Measurements from ENCODE around the gene PGBD4.
"Not testable (repeated sequence)": the region's sequence is repeated elsewhere in the genome, so short reads cannot be mapped to it uniquely, and the experiment has no call there.

The PGBD4 gene

GRCh38 chr15:34114739-34115138 is 12.9 kb downstream of the PGBD4 start:
- DNase-seq, result no peak

DNA sequence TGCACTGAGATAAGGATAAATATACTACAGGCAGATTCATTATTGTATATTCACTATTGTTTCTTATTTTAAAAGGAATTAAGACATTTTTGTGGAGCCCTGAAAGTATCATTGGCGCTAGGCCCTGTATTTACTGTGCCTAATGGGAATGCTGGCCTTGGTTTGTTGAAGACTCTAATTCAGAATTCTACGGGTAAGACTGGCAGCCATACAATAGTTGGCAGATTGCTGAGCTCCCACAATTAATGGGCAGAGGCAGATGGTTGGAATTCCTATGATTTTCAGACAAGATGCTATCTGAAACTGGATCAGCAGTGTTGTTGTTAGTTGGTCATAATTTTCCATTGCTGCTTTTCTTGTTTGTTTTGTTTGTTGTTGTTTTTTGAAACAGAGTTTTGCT is 14.7 kb downstream of the PGBD4 start:
- DNase-seq, result no peak

DNA sequence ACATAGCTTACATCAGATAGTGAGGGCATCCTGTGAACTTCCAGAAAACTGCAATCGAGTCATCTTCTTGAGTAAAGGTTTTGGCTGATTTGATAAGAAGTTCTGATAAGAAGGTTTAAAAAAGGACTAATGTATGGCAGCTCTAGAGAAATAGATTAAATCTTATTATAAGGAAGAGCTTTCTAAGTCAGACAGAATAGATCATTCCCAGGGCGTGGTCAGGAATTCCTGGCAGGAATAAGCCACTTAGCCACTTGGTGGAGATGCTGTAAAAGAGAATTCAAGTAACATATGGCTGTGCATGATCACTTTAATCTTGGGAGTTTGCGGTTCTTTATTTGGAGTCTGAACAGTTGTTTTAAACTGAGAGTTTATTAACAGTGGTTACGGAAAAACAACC is 17.4 kb downstream of the PGBD4 start:
- DNase-seq, result no peak

- not testable (repeated sequence) for DNase-seq
These were observed 18.5 kb downstream of the PGBD4 start for GRCh38 chr15:34120420-34120819.

- DNase-seq, result not testable (repeated sequence)
These were observed 19.9 kb downstream of the PGBD4 start for GRCh38 chr15:34121786-34122185.

DNA sequence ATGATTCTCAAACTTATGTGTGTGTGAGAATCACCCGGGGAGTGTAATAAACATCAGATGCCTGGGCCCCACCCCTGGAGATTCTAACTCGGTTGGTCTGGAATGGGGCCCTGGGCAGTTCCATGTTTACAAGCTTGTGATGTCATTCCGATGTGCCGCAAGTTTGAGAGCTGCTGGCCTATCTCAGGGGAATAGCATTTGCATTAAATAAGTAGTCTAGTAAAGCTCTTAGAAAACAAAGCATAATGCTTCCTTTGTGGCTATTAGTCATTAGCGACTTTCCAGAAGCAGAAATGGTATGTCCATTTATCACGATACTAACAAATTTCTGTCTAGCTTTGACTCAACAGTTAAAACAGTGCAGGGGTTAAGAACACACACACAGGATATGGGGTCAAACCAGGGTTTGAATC is 20.9 kb downstream of the PGBD4 start:
- DNase-seq, result no peak

DNA sequence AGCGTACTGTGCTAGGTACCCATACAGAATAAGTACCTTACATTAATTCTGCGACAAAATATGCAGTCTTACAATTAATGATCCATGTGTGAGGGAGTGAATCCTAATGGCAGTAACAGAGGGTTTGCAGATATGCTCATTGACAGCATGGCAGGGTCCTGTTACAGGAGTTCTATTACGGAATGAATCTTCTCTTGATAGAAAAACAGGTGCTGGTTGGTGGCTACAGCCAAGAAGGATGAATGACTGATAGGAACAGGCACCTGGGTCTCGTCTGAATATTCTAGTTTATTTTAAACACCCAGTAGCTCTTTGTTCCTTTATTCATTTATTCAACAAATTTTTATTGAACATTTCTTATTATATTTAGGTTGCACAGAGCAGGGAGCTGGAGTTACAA is 22.8 kb downstream of the PGBD4 start:
- no peak for DNase-seq

DNA sequence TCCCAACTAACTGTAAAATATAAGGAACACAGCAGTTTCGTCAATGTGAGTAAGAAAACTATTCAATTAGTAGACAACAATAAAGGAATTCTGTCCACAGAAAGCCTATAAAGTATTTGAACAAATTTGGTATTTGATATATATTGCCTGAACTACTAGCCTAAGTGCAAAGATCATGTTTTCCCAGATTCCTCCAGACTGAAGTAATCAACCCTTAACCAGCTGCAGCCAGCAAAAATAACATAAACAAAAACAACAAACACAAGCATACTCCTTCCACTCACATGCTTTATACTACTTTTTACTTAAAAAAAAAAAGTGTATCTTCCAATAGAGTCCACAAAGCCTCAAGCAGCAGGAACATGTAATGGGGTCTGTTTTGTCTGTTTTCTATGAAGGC is 24.1 kb downstream of the PGBD4 start:
- DNase-seq, result no peak

DNA sequence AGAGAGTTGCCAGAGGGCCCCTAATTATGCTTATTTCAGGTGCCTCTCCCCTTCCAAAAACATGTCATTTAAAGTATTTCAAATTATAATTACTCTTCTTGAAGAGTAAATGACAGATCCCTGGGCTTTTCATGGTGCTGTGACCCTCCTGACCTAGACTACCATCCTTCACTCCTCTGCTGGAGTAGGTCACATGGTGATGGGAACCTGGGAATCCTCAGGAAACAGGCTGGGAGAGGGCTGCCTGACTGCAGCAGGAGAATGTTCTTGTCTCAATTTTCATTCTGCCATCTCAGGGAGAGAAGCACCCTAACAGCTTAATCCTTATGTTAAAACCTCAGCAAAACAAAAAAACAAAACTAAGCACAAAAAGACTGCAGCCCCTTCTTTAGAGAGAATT is 24.6 kb downstream of the PGBD4 start:
- DNase-seq, result no peak

DNA sequence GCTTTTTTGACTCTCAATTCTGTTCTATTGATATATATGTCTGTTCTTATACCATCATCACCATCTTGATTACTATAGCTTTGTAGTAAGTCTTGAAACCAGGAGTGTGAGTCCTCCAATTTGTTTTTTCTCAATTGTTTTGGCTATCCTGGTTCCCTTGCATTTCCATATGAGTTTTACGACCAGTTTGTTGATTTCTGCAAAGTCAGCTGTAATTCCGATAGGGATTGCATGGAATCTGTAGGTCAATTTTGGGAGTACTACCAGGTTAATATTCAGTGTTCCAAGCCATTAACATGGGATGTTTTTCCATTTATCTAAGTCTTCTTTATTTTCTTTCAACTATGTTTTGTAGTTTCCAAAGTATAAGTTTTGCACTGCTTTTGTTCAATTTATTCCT is 27.0 kb downstream of the PGBD4 start:
- DNase-seq, result no peak

DNA sequence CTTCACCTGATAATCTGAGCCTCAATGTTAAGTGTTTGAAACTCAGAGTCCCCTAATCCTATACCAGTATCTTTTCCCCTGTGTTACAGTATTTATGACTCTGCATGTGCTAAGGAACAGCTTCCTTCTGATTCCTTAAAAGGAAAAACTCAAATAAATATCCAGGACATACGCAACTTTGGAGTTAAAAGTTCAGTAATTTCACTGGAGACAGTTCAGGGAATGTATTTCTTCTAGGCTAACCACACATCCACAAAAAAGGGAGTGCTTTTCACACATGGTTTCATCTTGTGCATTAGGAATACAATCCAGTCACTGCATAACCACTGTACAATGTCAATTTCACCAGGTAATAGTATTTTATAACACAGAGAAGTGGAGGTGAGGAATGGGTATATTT is 31.0 kb downstream of the PGBD4 start:
- no peak for DNase-seq

- no peak for DNase-seq
These were observed 31.6 kb downstream of the PGBD4 start for GRCh38 chr15:34133511-34133910.

DNA sequence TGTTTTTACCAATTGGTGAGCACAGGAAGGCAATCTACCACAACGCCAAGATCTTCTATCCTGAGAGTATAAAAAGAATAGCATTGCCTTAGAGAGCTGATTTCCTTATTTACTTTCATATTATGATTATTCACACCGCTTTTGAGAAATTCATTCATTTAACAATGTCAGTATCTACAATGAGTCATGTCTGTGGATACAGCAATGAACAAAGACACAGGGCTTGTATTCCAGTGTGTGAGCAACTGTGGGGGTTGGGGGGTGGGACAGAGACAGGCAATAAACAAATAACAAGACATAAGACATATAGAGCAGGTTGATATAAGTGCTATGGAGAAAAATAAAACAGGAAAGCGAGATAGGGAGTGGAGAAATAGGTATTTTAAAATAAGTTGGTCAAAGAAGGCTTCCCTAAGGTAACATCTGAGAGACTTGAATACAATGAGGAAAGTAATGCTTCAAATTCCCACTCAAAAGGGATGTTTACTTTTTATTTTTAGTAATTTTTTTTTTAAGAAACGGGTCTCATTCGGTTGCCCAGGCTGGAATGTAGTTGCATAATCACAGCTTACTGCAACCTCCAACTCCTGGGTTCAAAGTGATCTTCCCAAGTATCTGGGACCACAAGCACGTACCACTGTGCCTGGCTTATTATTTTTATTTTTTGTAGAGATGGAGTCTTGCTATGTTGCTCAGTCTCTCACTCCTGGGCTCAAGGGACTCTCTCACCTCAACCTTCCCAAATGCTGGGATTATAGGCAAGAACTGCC is 45.7 kb downstream of the PGBD4 start:
- DNase-seq, result no peak

GRCh38 chr15:34154725-34155204 is 52.9 kb downstream of the PGBD4 start:
- DNase-seq, result no peak

GRCh38 chr15:34155859-34156258 is 54.0 kb downstream of the PGBD4 start:
- no peak for DNase-seq

Measured in NCI-H2107 (cell line).